Left cardiac atrium (tissue), 4 donors: ENCODE results near the gene CHI3L1. TPM values are rescaled to one million over a fixed set of nuclear protein-coding genes. Genes with fewer than 3 reads are reported as not detected.

Source experiments
- ATAC-seq, 2 donors: fragments of 200-7000 bp; cut with Tn5 transposase; one replicate each; pipeline ENCODE4 v1.9.1; 2020; ENCODE audit warnings: mild to moderate bottlenecking in 2 of 2, moderate library complexity in 2 of 2
- DNase-seq: peaks from one replicate; pipeline ENCODE4 v3.0.0-alpha.2; 2020
- intact Hi-C, 2 donors: fragments of 100-400 bp; cut with DNase I; formaldehyde crosslinking; loops; one replicate each; pipeline versions ENCODE4 v1.14.1 to v1.15.1; 2022 to 2023
- total RNA-seq, 2 donors: library from RNA; stranded (reverse); fragmentation: NEBNext Ultra II Directional; extraction: Animal tissue kit (Norgen Biotek cat#: 25700); gene quantifications; one replicate each; pipeline ENCODE4 v1.2.1, GENCODE V29; 2021
- donor health status: DM: no; HTN: yes; CAD: no.
- donor health status: DM: no; HTN: yes; CAD: no; lungs with severe emphysema.
- donor health status: DM: yes; HTN: yes; CAD: no.
- donor health status: Dilated cardiomyopathy.

The CHI3L1 gene
- total RNA-seq, 2 donors from 2014 or later, result 6.1 to 20.4 TPM

DNA sequence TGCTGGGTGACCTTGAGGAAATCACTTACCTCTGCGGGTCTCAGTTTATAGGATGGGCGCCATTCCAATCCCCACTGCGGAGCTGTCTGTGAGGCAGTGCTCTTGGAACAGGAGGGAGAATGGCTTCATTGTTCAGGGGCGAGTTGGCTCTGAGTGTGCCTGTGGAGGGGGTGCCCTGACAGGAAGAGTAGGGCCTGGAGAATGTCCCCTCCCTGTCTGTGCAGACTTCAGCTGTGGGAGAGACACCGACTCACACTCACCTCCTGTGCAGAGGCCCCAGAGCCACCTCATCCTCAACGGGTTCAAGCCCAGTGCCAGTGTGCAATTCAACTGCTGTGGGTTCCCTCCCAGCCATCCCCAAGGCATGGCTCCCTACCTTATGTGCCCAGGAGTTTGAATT, 41.8 kb downstream of the CHI3L1 start:
- ATAC-seq (peak in 1 of 2 donors; percentile 17), DNase-seq (no peak)
- intact Hi-C loops, result no loop called here

DNA sequence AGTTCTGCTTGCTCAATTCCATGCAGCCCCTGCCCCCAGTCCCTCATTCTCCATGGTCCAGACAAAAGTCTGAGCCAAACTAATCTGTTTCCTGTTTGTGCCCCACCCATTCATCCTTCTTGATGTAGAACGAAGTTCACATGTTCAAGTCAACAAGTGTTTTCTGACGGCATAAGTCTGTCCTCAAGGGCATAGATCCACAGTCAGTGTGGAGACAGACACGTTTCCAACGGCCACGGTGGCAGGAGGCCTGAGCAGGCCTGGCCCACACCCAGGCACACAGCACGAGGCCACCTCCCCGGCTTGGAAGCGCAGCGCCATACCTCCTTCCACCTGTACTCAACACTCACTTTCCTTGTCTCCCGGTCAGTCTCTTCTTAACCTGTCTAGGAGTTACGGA, 42.9 kb downstream of the CHI3L1 start:
- intact Hi-C loops, result no loop called here
- DNase-seq (no peak), ATAC-seq (peak; percentile 33 to 58)

DNA sequence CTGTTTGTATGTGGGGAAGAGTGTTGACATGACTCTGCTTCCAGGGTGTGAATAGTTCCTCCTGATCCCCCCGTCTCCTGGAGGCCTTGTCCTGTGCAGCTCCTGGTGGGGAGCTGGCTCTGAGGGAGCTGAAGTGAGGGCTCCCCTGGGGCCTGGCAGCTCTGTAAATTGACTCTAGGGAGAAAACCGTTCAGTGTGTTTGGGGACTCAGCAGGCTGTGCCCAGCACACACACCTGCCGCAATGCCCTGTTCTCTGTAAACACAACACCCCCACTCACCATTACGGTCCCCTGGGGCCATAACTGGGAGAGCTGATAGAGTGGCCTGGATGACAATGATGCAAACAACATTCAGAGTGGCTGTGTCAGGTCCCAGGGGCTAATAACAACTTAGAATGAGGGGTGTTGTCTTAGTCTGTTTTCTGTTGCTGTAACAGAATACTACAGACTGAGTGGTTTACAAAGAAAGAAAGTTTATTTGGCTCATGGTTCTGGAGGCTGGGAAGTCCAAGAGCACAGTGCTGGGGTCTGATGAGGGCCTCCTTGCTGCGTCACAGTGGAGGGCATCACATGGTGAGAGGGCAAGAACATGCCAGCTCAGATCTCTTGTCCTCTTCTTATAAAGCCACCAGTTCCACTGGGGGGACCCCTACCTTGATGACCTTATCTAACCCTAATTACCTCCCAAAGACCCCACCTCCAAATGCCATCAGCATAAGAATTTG, 43.7 kb downstream of the CHI3L1 start:
- intact Hi-C loops, result no loop called here
- DNase-seq, result no peak
- ATAC-seq, result no peak

DNA sequence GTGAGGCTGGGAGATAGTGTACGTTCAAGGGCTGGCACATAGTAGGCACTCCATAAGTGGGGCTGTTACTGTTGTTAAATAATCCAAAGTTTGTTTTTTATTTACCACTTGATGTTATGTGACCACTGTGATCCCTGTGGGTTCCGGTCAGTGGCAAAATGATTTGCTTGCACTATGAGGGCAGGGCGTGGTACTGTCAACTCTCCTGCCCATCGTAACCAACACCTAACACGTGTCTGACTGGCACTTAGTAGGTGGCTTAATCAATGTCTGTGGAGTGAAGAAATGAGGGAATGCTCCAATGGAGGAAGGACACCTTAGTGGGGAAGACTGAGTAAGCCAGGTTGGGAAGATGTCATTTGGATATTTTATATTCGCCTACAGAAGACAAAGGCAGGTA, 44.4 kb downstream of the CHI3L1 start:
- ATAC-seq (no peak), DNase-seq (no peak)
- intact Hi-C loops, result no loop called here

DNA sequence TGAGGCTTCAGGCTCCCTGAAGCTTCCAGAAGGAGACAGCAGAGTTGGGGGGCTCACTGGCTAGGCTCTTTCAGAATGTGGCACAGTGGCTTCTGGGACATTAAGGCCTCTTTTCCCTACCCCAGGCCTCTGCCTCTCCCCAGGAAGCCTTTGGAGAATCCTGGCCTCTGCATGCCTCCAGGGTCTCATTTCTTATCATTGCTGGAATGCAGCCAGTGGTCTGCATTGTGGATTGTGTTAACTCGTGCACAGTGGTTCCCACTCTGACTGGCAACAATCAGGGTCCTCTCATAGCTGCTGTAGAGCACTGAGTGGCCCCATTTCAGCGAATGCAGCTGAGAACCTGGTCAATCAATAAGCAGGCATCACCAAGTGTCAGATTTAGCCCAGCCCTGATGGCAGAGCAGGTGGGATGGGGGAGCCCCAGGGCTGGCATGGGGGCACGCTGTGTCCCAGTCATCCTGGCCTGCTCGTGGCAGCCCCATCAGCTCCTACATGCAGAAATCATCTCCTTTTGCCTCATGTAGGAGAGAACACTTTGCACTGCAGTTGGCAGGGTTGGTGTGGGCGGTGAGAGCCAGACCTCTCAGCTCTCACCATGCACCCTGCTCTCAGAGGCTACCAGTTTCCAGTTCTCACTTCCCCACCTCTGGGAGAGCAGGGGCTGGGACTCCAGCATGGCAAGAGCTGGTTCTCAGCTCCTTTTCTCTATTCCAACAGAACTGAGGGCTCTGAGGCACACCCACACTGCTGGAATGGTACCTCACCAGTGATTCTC, 45.6 kb downstream of the CHI3L1 start:
- no peak for DNase-seq
- peak; percentile 36 to 70 for ATAC-seq
- intact Hi-C loops, result no loop called here

DNA sequence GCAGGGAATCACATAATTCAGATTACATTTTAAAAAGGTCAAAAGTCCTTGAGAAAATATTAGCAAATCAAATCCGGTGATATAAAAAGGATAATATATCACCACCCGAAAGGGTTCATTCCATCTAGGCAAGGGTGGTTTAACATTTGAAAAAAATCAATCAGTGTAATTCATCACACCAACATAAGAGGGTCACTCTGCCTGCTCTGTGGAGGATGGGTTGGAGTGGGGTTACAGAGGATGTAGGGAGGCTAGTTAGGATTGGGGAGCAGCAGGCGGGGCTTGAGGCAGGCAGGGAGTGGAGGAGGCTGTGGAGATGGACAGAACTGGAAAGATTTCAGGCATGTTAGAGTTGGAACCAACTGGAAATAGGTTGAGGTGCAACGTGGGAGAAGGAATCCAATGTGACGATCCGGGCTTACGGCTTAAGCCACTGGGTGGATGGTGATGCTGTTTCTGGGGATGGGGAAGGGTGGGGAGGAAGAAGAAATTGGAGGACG, 46.5 kb downstream of the CHI3L1 start:
- intact Hi-C loops, result no loop called here
- no peak for DNase-seq
- ATAC-seq, result no peak

DNA sequence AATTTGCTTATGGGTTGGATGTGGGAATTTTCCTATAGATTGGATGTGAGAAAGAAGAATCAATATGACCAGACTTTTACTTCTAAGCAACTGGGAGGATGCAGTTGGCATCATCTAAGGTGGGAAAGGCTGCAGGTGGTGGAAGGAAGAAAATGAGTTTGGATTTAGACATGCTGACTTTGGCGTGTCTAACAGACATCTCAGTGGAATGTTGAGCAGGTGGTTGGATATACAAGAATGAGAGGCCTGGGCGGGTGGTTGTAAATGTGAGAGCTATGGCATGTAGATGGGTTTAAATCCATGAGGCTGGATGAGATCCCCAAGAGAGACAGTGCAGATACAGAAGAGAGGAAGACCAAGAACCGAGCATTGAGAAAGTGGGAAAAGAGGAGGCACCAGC, 48.4 kb downstream of the CHI3L1 start:
- intact Hi-C loops, result no loop called here
- ATAC-seq (no peak), DNase-seq (no peak)

DNA sequence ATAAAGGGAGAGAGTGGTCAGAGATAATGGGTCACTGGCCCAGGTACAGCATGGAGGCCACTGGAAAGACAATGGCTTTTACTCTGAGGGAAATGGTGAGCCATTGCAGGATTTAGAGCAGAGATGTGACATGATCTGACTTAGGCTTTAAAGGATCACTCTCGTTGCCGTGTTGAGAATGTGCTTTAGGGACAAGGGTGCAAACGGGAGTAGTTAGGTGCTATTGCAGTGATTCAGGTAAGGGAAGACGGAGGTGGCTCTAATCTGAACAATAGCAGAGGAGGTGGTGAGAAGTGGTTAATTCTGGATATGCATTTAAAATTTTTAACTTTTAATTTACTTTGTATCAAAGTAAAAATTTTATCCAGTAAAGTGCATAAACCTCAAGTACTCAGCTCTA, 49.2 kb downstream of the CHI3L1 start:
- ATAC-seq, result no peak
- DNase-seq, result no peak
- intact Hi-C loops, result no loop called here

DNA sequence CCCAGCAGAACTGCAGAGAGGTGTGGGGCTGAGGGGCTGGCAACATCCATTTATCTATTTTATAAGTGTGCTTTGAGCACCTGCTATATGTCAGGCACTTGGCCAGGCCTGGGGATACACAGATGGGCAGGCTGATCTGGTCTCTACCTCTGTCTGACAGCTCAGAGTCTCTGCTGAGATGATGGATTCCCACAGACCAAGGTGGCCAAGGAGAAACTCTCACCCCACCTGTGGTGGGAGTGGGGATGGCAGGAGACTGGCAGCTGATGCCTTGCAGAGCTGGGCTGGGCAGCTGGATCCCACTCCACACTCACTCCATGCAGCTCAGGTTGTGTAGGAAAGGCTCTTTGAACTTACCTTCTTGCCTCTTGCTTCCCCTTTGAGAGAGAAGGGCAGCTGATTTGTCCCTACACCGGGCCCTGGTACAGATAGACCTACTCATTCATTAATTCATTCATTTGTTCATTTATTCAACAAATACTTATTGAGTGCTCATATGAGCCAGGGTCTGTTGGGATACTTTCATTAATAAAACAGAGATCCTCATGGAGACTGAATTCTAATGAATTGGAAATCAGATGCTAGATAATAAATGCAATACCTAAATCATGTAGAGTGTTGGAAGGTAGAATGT, 50.0 kb downstream of the CHI3L1 start:
- ATAC-seq, result no peak
- DNase-seq, result no peak
- intact Hi-C loops, result no loop called here

DNA sequence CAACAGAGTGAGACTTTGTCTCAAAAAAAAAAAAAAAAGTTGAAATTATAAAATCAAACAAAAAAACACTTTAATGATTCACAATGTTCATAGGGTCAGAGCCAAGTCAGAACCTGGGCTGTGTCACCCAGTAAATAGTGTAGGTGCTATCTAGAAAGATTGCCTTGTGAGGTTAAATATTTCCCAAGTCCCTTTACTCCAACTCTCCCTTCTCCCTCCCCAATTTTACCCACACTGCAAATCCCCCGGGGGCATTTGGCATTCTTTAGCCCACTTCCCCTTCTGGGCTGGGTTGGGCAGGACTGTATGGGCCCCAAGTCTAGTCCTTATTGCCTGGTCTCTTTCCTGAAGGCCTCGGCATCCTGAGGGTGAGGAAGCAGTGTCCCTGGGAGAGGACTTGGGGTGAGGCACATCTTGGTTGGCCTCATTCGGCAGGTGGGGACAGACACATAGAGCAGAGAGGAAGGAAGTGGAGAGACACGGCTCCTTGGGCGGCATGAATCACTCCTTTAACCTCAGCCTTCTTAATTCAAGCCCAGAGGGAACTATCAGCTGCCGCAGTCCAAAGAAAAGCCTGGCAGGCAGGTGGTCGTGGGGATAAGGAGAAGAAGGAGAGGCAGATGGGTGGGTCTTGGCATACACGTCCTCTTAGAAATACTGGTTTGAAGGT, 50.7 kb downstream of the CHI3L1 start:
- intact Hi-C loops, result no loop called here
- DNase-seq (no peak), ATAC-seq (no peak)

DNA sequence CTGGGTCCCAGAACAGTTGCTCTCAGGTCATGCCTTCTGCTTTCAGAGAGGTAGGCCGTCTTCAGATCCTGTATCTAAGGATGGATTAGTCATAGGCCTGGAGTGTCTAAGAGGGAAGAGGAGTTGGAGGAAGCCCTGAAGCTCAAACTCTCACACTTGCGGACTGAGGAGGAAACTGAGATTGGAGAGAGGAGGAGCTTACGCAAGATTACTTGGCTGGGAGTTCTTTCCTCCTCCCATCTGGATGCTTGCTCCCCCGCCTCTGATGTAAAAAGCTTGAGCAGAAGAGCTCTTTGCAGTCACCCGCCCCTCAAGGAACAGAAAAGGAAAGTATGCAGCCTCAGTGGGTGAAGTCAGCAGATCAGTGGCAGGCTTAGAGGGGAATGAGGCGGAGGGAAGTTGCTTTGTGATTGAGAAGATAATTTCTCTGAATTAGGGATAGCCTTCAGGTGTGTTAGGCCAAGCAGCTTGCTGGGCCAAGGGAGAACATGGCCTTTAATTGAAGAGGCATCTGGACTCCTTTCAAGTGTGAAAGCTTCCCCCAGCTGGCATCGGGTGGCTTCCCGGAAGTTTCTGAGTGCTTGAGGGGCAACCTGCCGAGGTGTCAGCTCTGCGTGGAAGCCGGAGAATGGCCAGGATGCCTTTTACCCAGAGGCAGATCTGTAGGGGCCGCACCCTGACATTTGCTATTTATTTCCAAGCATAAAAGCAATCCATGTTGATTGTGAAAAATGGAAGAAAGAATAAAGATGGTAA, 52.4 kb downstream of the CHI3L1 start:
- no peak for DNase-seq
- intact Hi-C loops, result no loop called here
- peak; percentile 11 to 86 for ATAC-seq

DNA sequence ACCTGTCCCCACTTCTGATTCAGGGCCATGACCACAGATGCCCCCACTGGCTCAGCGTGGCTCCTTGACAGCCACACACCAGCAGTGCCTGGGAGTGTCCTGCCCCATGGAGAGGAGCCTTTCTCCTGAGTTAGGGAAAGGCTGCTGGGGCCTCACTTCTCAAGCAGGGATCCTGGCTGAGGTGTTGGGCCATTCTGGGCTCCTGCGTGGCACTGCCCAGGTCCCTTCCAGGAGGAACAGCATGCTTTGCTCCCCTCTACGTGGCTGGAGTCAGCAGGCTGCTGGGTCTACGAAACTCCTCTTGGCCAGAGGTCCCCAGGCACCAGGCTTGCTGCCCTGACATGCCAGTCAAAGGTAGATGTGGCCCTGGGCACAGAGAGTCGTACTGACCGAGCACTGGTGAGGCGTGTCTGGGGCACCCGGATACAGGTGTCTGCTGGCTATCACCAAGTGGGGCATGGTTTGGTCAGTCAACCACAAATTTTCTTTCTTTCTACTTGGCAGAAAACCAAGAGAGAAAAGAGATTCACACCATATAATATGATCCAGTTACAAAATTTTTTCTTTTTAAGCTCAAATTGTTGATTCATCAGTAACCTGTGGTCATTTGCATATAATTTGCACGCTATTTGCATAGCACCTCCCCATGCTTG, 54.8 kb downstream of the CHI3L1 start:
- ATAC-seq, result no peak
- no peak for DNase-seq
- intact Hi-C loops, result no loop called here

DNA sequence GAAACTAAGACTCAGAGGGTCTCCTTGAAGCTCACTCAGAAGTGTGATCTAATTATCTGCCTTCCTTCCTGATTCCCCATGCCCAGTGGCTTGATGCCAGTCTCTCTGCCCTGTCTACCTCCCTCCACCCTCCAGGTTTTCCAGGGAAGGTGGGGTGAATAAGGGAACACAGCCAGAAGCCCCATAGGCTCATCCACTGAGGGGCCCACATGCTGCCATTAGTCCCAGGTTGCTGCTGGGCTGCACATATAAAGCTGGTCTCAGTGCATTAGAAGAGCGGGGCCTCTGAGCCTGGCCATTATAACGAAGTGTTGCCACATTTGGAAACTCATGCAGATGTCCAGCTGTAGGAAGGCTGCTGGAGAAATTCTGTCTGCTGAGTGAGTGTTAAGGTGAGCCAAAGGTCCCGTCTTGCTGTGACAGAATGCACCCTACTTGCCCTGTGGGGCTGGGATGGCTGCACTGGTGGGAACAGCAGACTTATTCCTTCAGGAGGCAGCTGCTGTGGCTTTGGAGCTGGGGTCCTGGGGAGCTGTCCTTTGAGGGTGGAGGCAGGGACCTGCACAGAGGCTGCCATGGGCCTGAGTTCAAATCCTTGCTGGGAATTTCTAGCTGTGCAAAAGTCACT, 56.0 kb downstream of the CHI3L1 start:
- ATAC-seq (no peak), DNase-seq (no peak)
- intact Hi-C loops, result no loop called here

DNA sequence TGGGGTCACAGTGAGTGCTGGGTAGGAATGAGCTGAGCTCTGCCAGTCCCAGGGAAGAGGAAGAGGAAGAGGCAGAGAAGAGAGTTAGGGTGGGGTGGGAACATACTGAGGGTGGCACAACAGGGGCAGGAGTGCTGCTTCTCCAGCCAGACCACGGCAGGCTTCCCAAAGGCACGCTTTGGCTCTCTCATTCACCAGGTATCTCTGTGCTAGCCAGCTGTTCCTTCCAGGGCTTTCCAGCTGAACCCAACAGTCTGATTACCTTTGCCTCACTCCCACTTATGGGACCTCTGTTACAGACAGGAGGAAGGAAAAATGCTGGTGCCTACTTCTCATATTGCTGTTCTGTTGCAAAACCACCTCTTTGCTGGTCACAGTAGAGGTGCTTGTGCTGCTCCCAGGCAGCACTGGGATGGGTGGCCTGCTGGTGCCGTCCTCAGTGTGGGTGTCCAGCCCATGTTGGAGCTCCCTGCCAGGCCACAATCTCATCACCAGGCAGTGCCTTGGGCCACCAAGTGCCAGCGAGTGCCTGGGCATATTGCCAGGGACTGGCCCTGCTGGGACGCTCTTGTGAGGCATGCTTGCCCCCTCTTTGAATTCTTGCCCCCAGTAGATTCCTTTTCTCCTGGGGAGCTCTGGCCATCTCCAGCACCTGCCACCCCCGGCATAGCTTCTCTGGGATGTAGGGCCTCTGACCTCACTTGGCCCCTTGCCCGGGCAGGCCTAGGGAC, 56.8 kb downstream of the CHI3L1 start:
- peak; percentile 27 to 64 for ATAC-seq
- intact Hi-C loops, result loop anchor here in 1 of 2 donors (5.0 kb wide), 1 partner anchor 92 kb away; no protein-coding TSS in a partner anchor
- peak; percentile 68 for DNase-seq
